GM12892 (cell line): ENCODE measurements around the gene NPBWR2.

ENCODE experiments used
- POLR2A ChIP-seq: IDR thresholded peaks from 2 replicates; pipeline ENCODE4 v1.6.1; 2011; ENCODE audit warnings: low read depth, low read length, control low read depth
- POLR2AphosphoS5 ChIP-seq: IDR thresholded peaks from 2 replicates; pipeline ENCODE4 v1.6.1; 2011; ENCODE audit warnings: low read depth, low read length, control low read depth
- TAF1 ChIP-seq: IDR thresholded peaks from 2 replicates; pipeline ENCODE4 v1.6.1; 2011; ENCODE audit warnings: low read depth, mild to moderate bottlenecking, control low read depth, low read length, borderline replicate concordance

- TF ChIP-seq POLR2A (no peak), POLR2AphosphoS5 (no peak), TAF1 (no peak)
Measured at GRCh38 chr20:64065974-64066343, 41.4 kb downstream of the NPBWR2 start.
